ENCODE results near the gene AHCYL1.

The AHCYL1 gene

GRCh38 chr1:110043016-110043415 lies 58.5 kb downstream of the AHCYL1 start:
- DNase-seq, result no peak

GRCh38 chr1:110047463-110047862 lies 62.9 kb downstream of the AHCYL1 start:
- DNase-seq, result no peak

GRCh38 chr1:110048240-110048639 lies 63.7 kb downstream of the AHCYL1 start:
- DNase-seq, result no peak

DNA sequence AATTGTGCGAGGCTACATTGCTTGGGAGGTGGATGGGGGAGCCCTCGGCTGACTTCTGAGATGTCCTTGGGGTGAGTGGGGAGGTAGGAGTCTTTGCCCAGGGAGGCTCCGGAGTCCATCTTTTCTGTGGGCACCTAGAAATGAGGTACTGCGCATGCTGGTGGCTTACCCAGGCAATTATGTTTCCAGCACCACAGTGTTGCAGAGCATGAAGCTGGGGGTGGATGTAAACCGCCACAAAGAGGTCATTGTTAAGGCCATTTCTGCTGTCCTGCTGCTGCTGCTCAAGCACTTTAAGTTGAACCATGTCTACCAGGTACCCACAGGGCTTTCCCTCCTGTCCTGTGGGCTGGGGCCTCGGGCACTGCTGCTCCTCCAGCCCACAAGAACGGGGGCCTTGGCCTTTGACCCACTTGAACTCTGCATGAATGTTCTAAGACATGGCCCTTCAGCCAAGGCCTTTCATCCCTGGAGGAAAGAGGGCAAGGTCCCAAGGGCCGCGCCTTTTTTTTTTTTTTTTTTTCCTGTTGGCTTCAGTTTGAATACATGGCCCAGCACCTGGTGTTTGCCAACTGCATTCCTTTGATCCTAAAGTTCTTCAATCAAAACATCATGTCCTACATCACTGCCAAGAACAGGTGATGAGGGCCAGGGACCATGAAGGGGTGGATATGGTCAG lies 64.5 kb downstream of the AHCYL1 start:
- no peak for DNase-seq

DNA sequence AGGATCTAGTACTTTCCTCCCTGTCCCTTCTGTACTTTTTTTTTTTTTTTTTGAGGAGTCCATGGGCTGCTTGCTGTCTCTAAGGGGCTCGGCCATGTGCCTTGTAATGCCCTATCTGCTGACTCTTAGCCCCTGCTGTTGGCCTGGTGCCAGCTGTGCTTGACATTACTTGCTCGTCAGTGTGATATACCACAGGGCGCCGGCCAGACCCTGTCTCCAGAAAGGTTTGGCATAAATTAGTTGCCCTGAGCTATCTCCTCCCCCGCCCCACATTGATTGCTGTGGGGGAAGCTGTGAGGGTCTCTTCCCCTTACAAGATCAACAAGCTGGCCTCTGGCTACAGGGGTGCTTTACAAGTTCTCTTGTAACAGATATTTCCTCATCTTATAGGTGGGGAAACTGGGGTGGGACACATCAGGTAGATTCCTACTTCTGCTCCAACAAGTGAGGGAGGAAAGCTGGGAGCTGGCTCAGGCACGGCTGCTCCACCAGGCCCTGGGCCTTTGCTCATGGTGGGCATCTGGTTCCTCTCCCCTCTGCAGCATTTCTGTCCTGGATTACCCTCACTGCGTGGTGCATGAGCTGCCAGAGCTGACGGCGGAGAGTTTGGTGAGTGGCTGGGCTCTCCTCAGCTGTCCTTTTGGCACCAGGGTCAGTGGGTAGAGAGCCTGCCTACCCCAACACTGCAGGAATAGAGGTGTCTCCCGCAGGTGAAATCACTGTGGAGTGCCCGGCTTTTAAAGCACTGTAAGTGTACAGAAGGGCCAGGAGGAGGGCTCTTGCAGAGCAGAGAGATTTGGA lies 65.4 kb downstream of the AHCYL1 start:
- DNase-seq, result no peak

- DNase-seq, result no peak
Measured at GRCh38 chr1:110050602-110051261, 66.2 kb downstream of the AHCYL1 start.

- no peak for DNase-seq
Measured at GRCh38 chr1:110051262-110051648, 66.7 kb downstream of the AHCYL1 start.

DNA sequence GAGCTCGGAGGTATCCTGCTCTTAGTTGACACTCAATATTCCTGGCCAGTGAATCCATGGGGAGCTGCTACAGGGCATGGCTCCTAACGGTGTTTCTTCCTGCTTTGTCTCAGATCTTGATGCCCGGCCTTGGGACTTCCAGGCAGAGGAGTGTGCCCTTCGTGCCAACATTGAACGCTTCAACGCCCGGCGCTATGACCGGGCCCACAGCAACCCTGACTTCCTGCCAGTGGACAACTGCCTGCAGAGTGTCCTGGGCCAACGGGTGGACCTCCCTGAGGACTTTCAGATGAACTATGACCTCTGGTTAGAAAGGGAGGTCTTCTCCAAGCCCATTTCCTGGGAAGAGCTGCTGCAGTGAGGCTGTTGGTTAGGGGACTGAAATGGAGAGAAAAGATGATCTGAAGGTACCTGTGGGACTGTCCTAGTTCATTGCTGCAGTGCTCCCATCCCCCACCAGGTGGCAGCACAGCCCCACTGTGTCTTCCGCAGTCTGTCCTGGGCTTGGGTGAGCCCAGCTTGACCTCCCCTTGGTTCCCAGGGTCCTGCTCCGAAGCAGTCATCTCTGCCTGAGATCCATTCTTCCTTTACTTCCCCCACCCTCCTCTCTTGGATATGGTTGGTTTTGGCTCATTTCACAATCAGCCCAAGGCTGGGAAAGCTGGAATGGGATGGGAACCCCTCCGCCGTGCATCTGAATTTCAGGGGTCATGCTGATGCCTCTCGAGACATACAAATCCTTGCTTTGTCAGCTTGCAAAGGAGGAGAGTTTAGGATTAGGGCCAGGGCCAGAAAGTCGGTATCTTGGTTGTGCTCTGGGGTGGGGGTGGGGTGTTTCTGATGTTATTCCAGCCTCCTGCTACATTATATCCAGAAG lies 69.2 kb downstream of the AHCYL1 start:
- DNase-seq, result peak; percentile 81

- DNase-seq, result no peak
Measured at GRCh38 chr1:110055493-110056284, 71.1 kb downstream of the AHCYL1 start.

GRCh38 chr1:110056285-110056683 lies 71.7 kb downstream of the AHCYL1 start:
- DNase-seq, result no peak

DNA sequence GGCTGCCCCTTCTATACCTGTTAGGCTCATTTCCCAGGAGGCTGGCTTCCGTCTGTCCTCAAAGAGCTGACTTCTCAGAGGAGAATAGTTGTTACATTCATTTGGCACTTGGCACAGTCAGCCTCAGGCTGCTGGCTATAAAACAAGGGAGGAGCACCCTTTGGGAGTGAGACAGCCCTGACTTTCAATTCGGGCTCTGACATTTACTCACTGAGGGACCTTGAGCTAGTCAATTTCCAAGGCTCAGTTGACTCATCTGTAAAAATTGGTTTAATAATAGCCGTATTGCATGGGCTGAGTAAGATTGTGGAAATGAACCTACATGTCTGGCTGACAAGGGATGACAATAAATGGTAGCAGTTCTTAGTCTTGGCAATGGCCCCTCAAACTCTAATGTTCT lies 72.2 kb downstream of the AHCYL1 start:
- no peak for DNase-seq

GRCh38 chr1:110057963-110058518 lies 73.5 kb downstream of the AHCYL1 start:
- no peak for DNase-seq

GRCh38 chr1:110058591-110058990 lies 74.0 kb downstream of the AHCYL1 start:
- DNase-seq, result no peak

GRCh38 chr1:110059133-110059863 lies 74.7 kb downstream of the AHCYL1 start:
- no peak for DNase-seq

DNA sequence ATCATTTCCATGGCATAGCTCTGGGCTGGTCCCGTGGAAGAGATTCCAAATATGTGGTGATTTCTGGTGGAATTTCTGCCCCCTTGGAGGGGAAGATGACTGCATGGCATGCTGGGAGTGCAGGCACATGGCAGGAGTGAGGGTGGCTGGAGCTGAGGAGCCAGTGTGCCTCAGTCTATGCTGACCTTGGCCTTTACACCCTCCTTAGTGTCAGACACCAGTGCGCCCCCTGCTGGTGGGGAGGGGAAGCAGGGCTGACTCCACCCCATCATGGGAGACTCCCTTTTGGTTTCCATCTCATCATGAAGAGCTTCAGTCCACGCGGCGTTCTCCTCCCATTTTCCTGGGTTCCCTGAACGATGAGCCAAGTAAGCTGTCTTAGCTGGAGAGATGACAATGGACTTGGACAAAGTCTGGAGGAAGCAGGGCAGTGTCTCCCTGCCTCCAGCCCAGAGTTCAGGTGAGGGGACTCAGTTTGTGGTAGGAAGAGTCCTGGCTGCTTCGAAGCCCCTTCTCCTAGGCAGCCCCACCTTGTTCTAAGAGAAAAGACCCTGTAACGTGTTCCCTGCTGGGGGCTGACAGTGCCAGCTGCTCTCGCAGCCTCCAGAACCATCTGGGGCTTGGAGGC lies 75.6 kb downstream of the AHCYL1 start:
- DNase-seq, result no peak

DNA sequence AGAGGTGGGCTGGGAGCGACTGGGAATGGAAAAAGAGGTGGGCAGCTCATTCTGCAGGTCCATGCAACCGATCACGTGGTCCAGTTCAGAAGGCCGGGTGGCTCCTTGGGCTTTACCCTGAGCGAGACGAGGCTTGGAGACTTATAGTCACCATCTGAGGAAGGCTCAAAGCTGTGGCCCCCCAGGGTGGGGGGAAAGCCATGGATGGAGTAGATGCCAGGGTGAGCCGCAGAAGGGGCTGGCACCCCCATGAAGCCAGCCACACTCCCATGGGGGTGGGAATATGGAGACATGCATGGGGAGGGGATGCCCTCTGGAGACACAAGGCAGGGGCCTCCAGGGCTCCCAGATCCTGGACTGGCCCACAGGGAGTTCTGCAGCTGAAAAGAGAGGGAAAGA lies 76.1 kb downstream of the AHCYL1 start:
- DNase-seq, result no peak

- no peak for DNase-seq
Measured at GRCh38 chr1:110061341-110061740, 76.8 kb downstream of the AHCYL1 start.

DNA sequence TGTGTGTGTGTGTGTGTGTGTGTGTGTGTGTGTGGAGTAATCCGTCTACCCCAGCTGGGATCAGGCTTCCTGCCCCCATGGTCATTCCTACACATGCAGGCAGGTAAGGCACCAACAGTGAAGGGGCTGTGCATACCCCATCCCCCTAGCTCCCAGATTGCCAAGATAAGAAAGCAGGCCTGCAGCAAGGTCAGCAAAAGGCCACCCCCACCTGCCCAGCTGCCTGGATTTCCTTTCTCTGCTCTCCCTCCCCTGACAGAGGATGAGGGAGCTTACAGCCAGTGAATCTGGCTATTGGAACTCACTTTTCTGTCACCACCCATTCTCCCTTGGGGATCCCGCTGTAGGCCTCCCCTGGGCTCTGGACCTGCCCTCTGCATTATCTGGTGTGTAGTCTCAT lies 78.0 kb downstream of the AHCYL1 start:
- DNase-seq, result no peak

- DNase-seq, result no peak
Measured at GRCh38 chr1:110063781-110064180, 79.2 kb downstream of the AHCYL1 start.

DNA sequence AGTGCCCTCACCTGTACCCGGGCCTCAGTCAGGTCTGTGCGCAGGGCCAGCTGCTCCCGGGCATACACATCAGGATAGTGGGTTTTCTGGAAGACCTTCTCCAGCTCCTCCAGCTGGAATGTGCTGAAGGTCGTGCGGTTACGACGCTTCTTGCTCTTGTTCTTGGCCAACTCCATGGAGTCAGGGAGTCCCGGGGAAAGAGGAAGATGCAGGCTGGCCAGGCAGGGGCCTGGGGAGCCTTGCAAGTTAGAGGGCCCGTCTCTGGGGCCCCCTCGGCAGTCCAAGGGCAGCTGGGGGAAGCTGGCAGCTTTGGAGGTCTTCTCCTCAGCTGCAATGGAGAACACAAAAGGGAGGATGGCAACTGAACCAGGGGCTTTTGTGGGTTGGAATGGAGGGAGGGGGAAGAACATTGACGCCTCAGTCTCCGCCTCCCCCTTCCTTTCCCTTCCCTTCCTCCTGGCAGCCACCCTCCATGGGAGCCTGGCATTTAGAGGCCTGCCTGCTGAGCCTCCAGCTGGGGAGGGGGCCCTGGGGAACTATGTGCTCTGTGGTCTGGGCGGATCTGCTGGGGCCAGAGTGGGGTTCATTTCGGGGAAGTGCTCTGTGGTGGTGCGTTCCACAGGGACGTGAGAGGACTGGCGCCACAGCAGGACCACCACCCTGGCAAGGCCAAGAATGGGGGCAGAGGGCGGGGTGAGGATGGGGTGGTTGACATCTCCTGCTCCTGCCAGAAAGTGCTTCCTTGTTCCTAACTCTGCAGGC lies 80.2 kb downstream of the AHCYL1 start:
- no peak for DNase-seq
